Liver (tissue), 2 donors: Measurements from ENCODE around the gene MAN2B2.

ENCODE experiments used
- MAX ChIP-seq: IDR thresholded peaks from 2 replicates; pipeline ENCODE4 v1.6.1; 2016; ENCODE audit warnings: antibody characterized with exemption
- TF ChIP-seq, protein P1 (sequence below): fragments of 150-350 bp; IDR thresholded peaks from 2 replicates; pipeline ENCODE4 v1.5.1; 2017; ENCODE audit warnings: improper control_type of control experiment, low read depth, low read length; ENCODE audit not compliant: missing input control
- TF ChIP-seq, protein P2 (sequence below): IDR thresholded peaks from 2 replicates; pipeline ENCODE4 v1.6.1; 2016; ENCODE audit warnings: antibody characterized with exemption
- donor health status: healthy.

DNA sequence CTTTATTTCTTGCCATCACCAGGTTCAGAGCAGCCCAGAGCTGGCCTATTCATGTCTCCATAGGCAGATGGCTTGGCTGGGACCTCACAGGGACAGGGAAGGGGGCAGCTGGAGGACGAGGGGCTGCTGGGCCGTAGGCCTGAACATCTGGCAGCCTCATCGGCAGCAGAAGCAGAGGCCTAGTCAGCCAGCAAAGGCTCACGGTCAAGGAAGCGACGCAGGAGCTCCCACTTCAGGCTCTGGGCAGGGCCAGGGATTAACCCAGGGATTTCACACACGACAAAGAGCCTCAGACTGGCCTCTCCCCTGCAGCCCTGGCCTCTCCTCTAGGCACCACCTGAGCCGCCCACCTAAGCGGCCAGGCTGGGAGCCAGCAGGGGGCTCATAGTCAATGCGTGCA lies 46.0 kb upstream of the MAN2B2 start:
- no peak for TF ChIP-seq MAX
- TF ChIP-seq, protein P1, sequence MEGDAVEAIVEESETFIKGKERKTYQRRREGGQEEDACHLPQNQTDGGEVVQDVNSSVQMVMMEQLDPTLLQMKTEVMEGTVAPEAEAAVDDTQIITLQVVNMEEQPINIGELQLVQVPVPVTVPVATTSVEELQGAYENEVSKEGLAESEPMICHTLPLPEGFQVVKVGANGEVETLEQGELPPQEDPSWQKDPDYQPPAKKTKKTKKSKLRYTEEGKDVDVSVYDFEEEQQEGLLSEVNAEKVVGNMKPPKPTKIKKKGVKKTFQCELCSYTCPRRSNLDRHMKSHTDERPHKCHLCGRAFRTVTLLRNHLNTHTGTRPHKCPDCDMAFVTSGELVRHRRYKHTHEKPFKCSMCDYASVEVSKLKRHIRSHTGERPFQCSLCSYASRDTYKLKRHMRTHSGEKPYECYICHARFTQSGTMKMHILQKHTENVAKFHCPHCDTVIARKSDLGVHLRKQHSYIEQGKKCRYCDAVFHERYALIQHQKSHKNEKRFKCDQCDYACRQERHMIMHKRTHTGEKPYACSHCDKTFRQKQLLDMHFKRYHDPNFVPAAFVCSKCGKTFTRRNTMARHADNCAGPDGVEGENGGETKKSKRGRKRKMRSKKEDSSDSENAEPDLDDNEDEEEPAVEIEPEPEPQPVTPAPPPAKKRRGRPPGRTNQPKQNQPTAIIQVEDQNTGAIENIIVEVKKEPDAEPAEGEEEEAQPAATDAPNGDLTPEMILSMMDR = no peak
- TF ChIP-seq, protein P2, sequence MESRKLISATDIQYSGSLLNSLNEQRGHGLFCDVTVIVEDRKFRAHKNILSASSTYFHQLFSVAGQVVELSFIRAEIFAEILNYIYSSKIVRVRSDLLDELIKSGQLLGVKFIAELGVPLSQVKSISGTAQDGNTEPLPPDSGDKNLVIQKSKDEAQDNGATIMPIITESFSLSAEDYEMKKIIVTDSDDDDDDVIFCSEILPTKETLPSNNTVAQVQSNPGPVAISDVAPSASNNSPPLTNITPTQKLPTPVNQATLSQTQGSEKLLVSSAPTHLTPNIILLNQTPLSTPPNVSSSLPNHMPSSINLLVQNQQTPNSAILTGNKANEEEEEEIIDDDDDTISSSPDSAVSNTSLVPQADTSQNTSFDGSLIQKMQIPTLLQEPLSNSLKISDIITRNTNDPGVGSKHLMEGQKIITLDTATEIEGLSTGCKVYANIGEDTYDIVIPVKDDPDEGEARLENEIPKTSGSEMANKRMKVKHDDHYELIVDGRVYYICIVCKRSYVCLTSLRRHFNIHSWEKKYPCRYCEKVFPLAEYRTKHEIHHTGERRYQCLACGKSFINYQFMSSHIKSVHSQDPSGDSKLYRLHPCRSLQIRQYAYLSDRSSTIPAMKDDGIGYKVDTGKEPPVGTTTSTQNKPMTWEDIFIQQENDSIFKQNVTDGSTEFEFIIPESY = no peak
